GM06990 (cell line): ENCODE measurements around the gene SPINK4.

Experiments used
- DNase-seq: peaks from one replicate; pipeline ENCODE4 v3.0.0-alpha.2; 2011; ENCODE audit not compliant: insufficient read length; ENCODE audit errors: extremely low read depth
- H3K27me3 ChIP-seq: replicated peaks from 2 replicates; pipeline ENCODE4 v1.6.0; 2011; ENCODE audit warnings: low read length; ENCODE audit not compliant: control insufficient read depth, insufficient read depth
- H3K36me3 ChIP-seq: 2 replicates; pipeline ENCODE4 v1.5.1; 2011; ENCODE audit warnings: low read length; ENCODE audit not compliant: control insufficient read depth, insufficient read depth
- H3K4me3 ChIP-seq: replicated peaks from 2 replicates; pipeline ENCODE4 v1.5.1; 2011; ENCODE audit warnings: low read depth, mild to moderate bottlenecking, control low read depth, low read length
- CTCF ChIP-seq: IDR thresholded peaks from 2 replicates; pipeline ENCODE4 v1.5.1; 2011; ENCODE audit warnings: low read length, control low read depth, mild to moderate bottlenecking, inconsistent platforms; ENCODE audit not compliant: insufficient read depth, poor library complexity, severe bottlenecking

Gene SPINK4

GRCh38 chr9:33270146-33270545 lies 30.2 kb downstream of the SPINK4 start:
- H3K27me3 ChIP-seq: no peaks in the 10 kb centered on the region
- no peak overlapping the region for H3K4me3 ChIP-seq
- no peak for DNase-seq
- TF ChIP-seq CTCF: no peak
- H3K36me3 ChIP-seq: peaks cover 13% of the 10 kb centered on the region

DNA sequence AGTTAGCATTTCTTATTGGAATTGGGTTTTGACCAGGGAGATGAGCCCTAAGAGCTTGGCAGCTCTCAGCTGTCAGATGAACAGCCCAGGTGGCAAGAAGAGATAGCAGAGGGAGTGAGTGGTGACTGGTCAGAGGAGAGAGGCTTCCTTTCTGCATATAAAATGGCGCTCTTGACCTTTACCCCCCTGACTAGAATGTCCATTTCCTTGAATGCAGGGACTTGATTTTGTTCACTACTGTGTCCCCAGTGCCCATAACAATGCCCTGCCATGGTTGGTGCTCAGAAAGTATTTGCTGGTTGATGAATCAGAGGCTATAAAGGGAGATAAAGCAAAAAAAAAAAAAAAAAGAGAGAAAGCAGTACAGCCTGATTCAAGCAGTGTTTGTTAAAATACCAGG lies 32.1 kb downstream of the SPINK4 start:
- Histone ChIP-seq H3K4me3 (no peak overlapping the region), H3K27me3 (no peaks in the 10 kb centered on the region), H3K36me3 (peaks cover 17% of the 10 kb centered on the region)
- TF ChIP-seq CTCF: no peak
- no peak for DNase-seq

DNA sequence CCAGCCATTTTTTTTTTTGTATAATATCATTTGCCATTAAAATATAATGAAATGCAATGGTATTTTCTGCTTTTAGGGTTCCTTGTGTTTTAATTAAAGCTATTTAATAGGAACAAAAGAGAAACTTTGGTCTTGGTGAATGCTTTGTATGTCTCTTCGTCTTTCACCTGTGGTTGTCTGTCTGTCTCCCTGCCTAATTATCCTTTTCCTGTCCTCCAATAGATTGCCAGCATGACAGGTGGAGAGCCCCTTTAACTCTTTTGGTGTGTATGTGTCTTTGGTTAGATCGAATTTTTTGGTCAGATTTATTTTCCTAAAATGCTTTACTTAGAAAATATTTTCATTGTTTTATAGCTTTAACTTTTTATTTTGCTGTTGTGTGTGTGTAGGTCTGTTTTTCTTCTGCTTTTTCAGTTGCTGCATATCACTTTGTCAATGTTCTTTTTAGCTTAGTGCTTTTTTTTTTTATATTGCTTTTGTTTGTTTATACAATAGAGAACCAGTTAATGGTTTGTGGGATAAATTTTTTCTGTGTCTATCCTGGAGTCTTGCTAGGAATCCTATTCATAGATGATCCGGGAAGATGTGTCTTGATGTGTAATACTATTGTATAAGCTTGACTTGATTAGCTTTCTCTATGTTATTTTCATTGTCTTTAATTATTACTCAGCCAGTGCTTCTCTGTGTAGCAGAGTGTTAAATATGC lies 33.5 kb downstream of the SPINK4 start:
- TF ChIP-seq CTCF: no peak
- H3K4me3 ChIP-seq: no peak overlapping the region
- DNase-seq: no peak
- H3K36me3 ChIP-seq: peaks cover 20% of the 10 kb centered on the region
- no peaks in the 10 kb centered on the region for H3K27me3 ChIP-seq

DNA sequence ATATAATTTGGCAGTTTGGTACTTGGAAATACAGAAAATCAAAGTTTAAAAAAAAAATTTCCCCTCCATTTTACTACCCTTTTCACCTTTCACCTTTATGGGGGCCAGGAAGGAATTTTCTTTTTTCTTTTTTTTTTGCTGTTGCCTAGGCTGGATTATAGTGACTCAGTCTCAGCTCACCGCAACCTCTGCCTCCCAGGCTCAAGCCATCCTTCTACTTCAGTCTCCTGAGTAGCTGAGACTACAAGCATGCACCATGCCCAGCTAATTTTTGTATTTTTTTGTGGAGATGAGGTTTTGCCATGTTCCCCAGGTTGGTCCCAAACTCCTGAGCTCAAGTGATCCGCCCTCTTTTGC lies 34.0 kb downstream of the SPINK4 start:
- peaks cover 20% of the 10 kb centered on the region for H3K36me3 ChIP-seq
- no peak for TF ChIP-seq CTCF
- no peak for DNase-seq
- H3K4me3 ChIP-seq: no peak overlapping the region
- no peaks in the 10 kb centered on the region for H3K27me3 ChIP-seq

DNA sequence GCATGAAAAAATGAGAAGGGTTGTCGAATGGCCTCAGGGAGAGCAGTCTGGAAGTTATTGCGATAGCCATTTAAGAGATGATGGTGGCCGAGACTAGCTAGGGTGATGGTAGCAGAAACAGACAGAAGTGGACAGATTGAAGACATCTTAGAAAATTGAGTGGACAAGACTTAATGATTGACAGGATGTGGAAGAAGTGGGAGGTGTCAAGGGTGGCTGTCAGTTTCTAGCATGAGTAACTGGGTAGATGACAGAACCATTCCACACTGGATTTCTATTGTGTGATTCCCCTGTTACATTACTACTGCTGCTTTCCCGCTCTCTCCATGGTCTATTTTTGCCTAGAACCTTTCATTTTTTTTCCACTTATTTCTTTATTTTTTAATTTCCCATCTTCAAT lies 37.5 kb downstream of the SPINK4 start:
- Histone ChIP-seq H3K36me3 (peaks cover 25% of the 10 kb centered on the region), H3K4me3 (no peak overlapping the region), H3K27me3 (no peaks in the 10 kb centered on the region)
- no peak for TF ChIP-seq CTCF
- DNase-seq: no peak

DNA sequence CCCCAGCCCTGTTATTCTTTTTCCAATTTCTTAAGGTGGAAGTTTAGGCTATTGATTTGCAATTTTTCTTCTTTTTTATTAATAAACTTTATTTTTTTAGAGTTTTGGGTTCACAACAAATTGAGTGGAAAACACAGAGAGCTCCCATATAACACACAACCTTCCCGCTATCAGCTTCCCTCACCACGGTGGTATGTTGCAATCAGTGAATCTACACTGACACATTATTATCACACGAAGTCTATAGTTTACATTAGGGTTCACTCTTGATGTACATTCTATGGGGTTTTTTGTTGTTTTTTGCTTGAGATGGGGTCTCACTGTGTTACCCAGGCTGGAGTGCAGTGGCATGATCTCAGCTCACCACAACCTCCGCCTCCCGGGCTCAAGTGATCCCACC lies 45.5 kb downstream of the SPINK4 start:
- no peak for TF ChIP-seq CTCF
- no peak for DNase-seq
- Histone ChIP-seq H3K27me3 (no peaks in the 10 kb centered on the region), H3K36me3 (peaks cover 6% of the 10 kb centered on the region), H3K4me3 (no peak overlapping the region)
